ENCODE results near the gene CAPN12. TPM values are rescaled to one million over a fixed set of nuclear protein-coding genes. Genes with fewer than 3 reads are reported as not detected.

The CAPN12 gene
- total and polyA plus RNA-seq, 4 donors, result 1.0 to 4.5 (median 2.4) TPM

DNA sequence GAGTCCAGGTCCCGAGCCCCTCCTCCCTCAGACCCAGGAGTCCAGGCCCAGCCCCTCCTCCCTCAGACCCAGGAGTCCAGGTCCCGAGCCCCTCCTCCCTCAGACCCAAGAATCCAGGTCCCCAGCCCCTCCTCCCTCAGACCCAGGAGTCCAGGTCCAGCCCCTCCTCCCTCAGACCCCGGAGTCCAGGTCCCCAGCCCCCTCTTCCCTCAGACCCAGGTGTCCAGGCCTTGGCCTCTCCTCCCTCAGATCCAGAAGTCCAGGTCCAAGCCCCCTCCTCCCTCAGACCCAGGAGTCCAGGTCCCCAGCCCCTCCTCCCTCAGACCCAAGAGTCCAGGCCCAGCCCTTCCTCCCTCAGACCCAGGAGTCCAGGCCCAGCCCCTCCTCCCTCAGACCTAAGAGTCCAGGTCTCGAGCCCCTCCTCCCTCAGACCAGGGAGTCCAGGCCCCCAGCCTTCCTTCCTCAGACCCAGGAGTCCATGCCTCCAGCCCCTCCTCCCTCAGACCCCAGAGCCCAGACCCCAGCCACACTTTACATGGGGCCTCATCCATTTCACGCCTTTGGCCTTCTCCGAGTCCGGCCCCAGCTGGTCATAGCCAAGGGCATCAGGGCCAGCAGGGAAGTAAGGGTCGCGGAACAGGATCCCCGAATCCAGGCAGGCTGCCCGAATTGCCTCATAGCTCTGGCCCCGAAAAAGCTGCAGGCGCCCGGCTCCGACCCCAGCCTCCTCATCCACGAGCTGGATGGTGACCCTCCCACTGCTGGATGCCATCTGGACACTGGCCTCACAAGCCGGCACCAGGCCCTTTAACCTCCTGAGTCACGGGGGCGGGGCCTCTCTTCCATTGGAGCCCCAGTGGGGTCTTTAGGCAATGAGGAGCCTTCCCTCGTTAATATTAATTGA is 628 bp downstream of the CAPN12 start:
- intact Hi-C loops (cut with DNase I), result no loop called here
- H3K27me3 ChIP-seq (ENCODE audit: control insufficient read depth in 1 of 2, insufficient read depth in 2 of 2, low read length in 1 of 2), result no peaks in the 10 kb centered on the region
- no peak for ATAC-seq (ENCODE audit: low FRiP score)
- H3K36me3 ChIP-seq (ENCODE audit: control insufficient read depth in 1 of 2, insufficient read depth in 2 of 2, low read length in 1 of 2), result no peaks in the 10 kb centered on the region
- DNase-seq, result no peak
- no peaks in the 10 kb centered on the region for H3K4me1 ChIP-seq (ENCODE audit: control insufficient read depth in 1 of 2, insufficient read depth in 2 of 2, low read length in 2 of 2)
- 72 to 75% methylated on average over 18 to 20 of the region's 20 CpGs for WGBS, 2 donors
- H3K27ac ChIP-seq (ENCODE audit: low read depth in 1 of 2, low read length in 2 of 2), result no peak overlapping the region
- H3K9me3 ChIP-seq (ENCODE audit: control insufficient read depth, low read length), result no peaks in the 10 kb centered on the region
- no peak overlapping the region for H3K4me3 ChIP-seq (ENCODE audit: low read length in 2 of 2)

DNA sequence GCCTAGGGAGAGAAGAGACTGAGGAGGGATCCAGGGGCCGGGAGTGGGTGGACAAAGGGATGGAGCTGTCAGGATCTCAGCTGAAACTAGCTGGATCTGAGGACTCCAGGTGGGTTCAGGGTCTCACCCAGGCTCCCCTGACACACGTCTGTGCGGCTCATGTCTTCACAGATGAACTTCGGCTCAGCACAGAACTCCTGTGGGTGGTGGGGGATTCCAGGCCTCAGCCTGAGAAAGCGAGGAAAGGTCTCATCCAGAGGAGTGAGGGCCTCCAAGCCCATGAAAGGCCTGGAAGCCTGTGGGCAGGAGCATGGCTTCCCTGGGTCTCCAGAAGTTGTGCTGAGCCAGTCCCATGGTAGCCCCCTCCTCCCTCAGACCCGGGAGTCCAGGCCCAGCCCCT is 1.4 kb downstream of the CAPN12 start:
- Histone ChIP-seq H3K27ac (ENCODE audit: low read depth in 1 of 2, low read length in 2 of 2) (no peak overlapping the region), H3K4me1 (ENCODE audit: control insufficient read depth in 1 of 2, insufficient read depth in 2 of 2, low read length in 2 of 2) (no peaks in the 10 kb centered on the region), H3K4me3 (ENCODE audit: low read length in 2 of 2) (no peak overlapping the region), H3K36me3 (ENCODE audit: control insufficient read depth in 1 of 2, insufficient read depth in 2 of 2, low read length in 1 of 2) (no peaks in the 10 kb centered on the region), H3K9me3 (ENCODE audit: control insufficient read depth, low read length) (no peaks in the 10 kb centered on the region), H3K27me3 (ENCODE audit: control insufficient read depth in 1 of 2, insufficient read depth in 2 of 2, low read length in 1 of 2) (no peaks in the 10 kb centered on the region)
- ATAC-seq (ENCODE audit: low FRiP score), result no peak
- DNase-seq, result no peak
- intact Hi-C loops (cut with DNase I), result no loop called here
- WGBS, 2 donors, result 86 to 88% methylated on average over 6 of the region's 6 CpGs

GRCh38 chr19:38742296-38742695 is 2.0 kb downstream of the CAPN12 start:
- H3K36me3 ChIP-seq (ENCODE audit: control insufficient read depth in 1 of 2, insufficient read depth in 2 of 2, low read length in 1 of 2), result no peaks in the 10 kb centered on the region
- intact Hi-C loops (cut with DNase I), result no loop called here
- ATAC-seq (ENCODE audit: low FRiP score) (no peak), DNase-seq (no peak)
- no peaks in the 10 kb centered on the region for H3K4me1 ChIP-seq (ENCODE audit: control insufficient read depth in 1 of 2, insufficient read depth in 2 of 2, low read length in 2 of 2)
- WGBS, 2 donors, result 93 to 95% methylated on average over 9 of the region's 9 CpGs
- no peak overlapping the region for H3K4me3 ChIP-seq (ENCODE audit: low read length in 2 of 2)
- H3K27ac ChIP-seq (ENCODE audit: low read depth in 1 of 2, low read length in 2 of 2), result no peak overlapping the region
- H3K9me3 ChIP-seq (ENCODE audit: control insufficient read depth, low read length), result no peaks in the 10 kb centered on the region
- H3K27me3 ChIP-seq (ENCODE audit: control insufficient read depth in 1 of 2, insufficient read depth in 2 of 2, low read length in 1 of 2), result no peaks in the 10 kb centered on the region

DNA sequence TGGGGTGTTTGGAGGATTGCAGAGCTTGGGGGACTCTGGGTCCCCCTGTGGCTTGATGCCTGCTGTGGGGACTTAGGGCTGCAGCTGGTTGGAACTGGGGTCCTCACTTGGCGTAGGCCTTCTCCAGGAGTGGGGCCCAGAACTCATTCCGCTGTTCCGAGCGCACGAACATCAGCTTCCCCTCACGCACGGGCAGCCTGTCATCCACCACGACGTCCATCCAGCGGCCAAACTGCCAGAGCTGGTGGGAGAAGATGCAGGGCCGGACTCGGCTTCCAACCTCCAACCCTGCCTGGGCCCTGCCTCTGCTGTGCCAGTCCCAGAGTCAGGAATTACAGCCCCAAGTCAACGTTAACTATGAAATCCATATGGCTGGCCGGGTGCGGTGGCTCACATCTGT is 2.6 kb downstream of the CAPN12 start:
- no peaks in the 10 kb centered on the region for H3K9me3 ChIP-seq (ENCODE audit: control insufficient read depth, low read length)
- intact Hi-C loops (cut with DNase I), result no loop called here
- H3K4me3 ChIP-seq (ENCODE audit: low read length in 2 of 2), result no peak overlapping the region
- H3K36me3 ChIP-seq (ENCODE audit: control insufficient read depth in 1 of 2, insufficient read depth in 2 of 2, low read length in 1 of 2), result no peaks in the 10 kb centered on the region
- DNase-seq (no peak), ATAC-seq (ENCODE audit: low FRiP score) (no peak)
- H3K27ac ChIP-seq (ENCODE audit: low read depth in 1 of 2, low read length in 2 of 2), result no peak overlapping the region
- H3K4me1 ChIP-seq (ENCODE audit: control insufficient read depth in 1 of 2, insufficient read depth in 2 of 2, low read length in 2 of 2), result no peaks in the 10 kb centered on the region
- 95 to 97% methylated on average over 15 of the region's 15 CpGs for WGBS, 2 donors
- H3K27me3 ChIP-seq (ENCODE audit: control insufficient read depth in 1 of 2, insufficient read depth in 2 of 2, low read length in 1 of 2), result no peaks in the 10 kb centered on the region

DNA sequence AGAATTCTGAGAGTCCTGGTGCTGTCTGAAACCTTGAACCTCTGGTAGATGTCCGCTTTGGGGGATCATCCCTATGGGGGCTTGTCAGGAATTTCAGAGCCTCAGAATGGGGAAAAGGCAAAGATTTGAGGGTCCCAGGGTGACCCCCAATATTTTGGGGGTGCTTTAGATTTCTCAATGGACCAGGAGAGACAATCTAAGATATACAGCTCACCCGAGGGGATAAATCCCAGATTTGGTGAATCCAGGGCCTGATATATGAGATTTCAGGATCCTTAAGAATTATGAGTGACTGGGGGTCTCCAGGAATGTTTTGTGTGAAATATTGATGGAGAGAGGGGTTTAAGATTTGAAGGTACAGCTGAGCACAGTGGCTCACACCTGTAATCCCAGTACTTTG is 3.3 kb downstream of the CAPN12 start:
- Histone ChIP-seq H3K9me3 (ENCODE audit: control insufficient read depth, low read length) (no peaks in the 10 kb centered on the region), H3K4me3 (ENCODE audit: low read length in 2 of 2) (no peak overlapping the region), H3K4me1 (ENCODE audit: control insufficient read depth in 1 of 2, insufficient read depth in 2 of 2, low read length in 2 of 2) (no peaks in the 10 kb centered on the region), H3K27me3 (ENCODE audit: control insufficient read depth in 1 of 2, insufficient read depth in 2 of 2, low read length in 1 of 2) (no peaks in the 10 kb centered on the region), H3K27ac (ENCODE audit: low read depth in 1 of 2, low read length in 2 of 2) (no peak overlapping the region), H3K36me3 (ENCODE audit: control insufficient read depth in 1 of 2, insufficient read depth in 2 of 2, low read length in 1 of 2) (no peaks in the 10 kb centered on the region)
- ATAC-seq (ENCODE audit: low FRiP score) (no peak), DNase-seq (no peak)
- intact Hi-C loops (cut with DNase I), result no loop called here
- 95 to 97% methylated on average over 2 of the region's 2 CpGs for WGBS, 2 donors

DNA sequence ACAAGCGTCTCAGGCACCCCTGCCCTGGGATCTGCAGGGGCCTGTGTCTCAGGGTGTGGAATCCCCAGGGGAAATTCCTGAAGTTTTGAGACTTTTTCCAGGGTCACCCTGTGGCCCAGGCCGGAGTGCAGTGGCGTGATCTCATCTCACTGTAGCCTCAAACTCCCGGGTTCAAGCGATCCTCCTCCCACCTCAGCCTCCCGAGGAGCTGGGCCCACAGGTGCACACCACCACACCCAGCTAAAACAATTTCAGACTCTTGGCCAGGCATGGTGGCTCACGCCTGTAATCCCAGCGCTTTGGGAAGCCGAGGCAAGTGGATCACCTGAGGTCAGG is 4.0 kb downstream of the CAPN12 start:
- DNase-seq (peak in 1 of 2 donors; percentile 18), ATAC-seq (ENCODE audit: low FRiP score) (no peak)
- Histone ChIP-seq H3K27ac (ENCODE audit: low read depth in 1 of 2, low read length in 2 of 2) (no peak overlapping the region), H3K9me3 (ENCODE audit: control insufficient read depth, low read length) (no peaks in the 10 kb centered on the region), H3K27me3 (ENCODE audit: control insufficient read depth in 1 of 2, insufficient read depth in 2 of 2, low read length in 1 of 2) (no peaks in the 10 kb centered on the region), H3K4me1 (ENCODE audit: control insufficient read depth in 1 of 2, insufficient read depth in 2 of 2, low read length in 2 of 2) (no peaks in the 10 kb centered on the region), H3K36me3 (ENCODE audit: control insufficient read depth in 1 of 2, insufficient read depth in 2 of 2, low read length in 1 of 2) (no peaks in the 10 kb centered on the region), H3K4me3 (ENCODE audit: low read length in 2 of 2) (no peak overlapping the region)
- intact Hi-C loops (cut with DNase I), result no loop called here
- 93 to 96% methylated on average over 9 of the region's 9 CpGs for WGBS, 2 donors

DNA sequence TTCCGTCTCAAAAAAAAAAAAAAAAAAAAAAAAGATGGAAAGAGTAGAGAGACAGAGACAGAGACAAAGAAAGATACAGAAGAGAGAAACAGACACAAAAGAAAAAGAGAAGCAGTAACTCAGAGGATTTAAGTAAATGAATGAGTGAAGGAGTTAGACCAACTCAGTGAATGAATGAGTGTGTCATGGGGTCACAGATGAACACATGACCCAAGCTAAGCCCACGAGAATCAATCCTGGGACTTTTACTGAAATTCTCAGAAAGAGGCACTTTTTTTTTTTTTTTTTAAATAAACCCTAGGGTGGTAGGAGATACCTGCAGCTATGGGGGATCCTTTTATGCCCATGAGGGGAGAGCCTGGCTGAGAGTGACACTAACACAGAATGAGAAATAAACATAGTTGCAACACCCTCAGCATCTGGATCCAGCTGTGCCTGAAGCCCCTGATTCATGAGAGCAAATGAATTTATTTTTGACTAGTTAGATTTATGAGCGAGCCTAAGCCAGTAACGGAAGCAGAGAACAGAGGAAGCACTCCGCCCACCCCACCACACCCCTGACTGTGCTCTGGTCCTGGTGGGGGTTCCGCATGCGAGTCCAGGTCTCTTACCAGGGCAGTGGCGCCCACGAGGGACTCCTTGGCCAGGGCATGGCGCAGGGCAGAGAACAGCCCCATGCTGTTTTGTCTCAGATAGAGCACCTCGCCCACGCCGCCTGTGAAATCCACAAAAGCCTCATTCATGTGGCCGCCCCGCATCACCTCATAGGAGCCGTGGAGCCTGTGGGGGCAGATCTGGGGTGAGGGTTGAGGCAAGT is 4.6 kb downstream of the CAPN12 start:
- H3K27ac ChIP-seq (ENCODE audit: low read depth in 1 of 2, low read length in 2 of 2), result no peak overlapping the region
- peak in 1 of 2 donors; percentile 21 for DNase-seq

GRCh38 chr19:38737921-38738737 is 6.1 kb downstream of the CAPN12 start:
- Histone ChIP-seq H3K9me3 (ENCODE audit: control insufficient read depth, low read length) (no peaks in the 10 kb centered on the region), H3K4me3 (ENCODE audit: low read length in 2 of 2) (no peak overlapping the region), H3K27ac (ENCODE audit: low read depth in 1 of 2, low read length in 2 of 2) (no peak overlapping the region), H3K27me3 (ENCODE audit: control insufficient read depth in 1 of 2, insufficient read depth in 2 of 2, low read length in 1 of 2) (no peaks in the 10 kb centered on the region), H3K36me3 (ENCODE audit: control insufficient read depth in 1 of 2, insufficient read depth in 2 of 2, low read length in 1 of 2) (no peaks in the 10 kb centered on the region), H3K4me1 (ENCODE audit: control insufficient read depth in 1 of 2, insufficient read depth in 2 of 2, low read length in 2 of 2) (no peaks in the 10 kb centered on the region)
- ATAC-seq (ENCODE audit: low FRiP score) (no peak), DNase-seq (peak in 1 of 2 donors; percentile 47)
- intact Hi-C loops (cut with DNase I), result loop anchor here in 1 of 2 donors (10.0 kb wide), 1 partner anchor 343 kb away; no protein-coding TSS in a partner anchor
- 96 to 97% methylated on average over 21 of the region's 21 CpGs for WGBS, 2 donors

More for the DNA sequence above, 4.6 kb downstream of the CAPN12 start:
- ATAC-seq (ENCODE audit: low FRiP score), result no peak
- H3K4me1 ChIP-seq (ENCODE audit: control insufficient read depth in 1 of 2, insufficient read depth in 2 of 2, low read length in 2 of 2), result no peaks in the 10 kb centered on the region
- no peaks in the 10 kb centered on the region for H3K9me3 ChIP-seq (ENCODE audit: control insufficient read depth, low read length)
- 87 to 91% methylated on average over 16 of the region's 16 CpGs for WGBS, 2 donors
- H3K4me3 ChIP-seq (ENCODE audit: low read length in 2 of 2), result no peak overlapping the region
- intact Hi-C loops (cut with DNase I), result loop anchor here in 1 of 2 donors (10.0 kb wide), 1 partner anchor 345 kb away; no protein-coding TSS in a partner anchor
- no peaks in the 10 kb centered on the region for H3K36me3 ChIP-seq (ENCODE audit: control insufficient read depth in 1 of 2, insufficient read depth in 2 of 2, low read length in 1 of 2)
- H3K27me3 ChIP-seq (ENCODE audit: control insufficient read depth in 1 of 2, insufficient read depth in 2 of 2, low read length in 1 of 2), result no peaks in the 10 kb centered on the region

All from aorta (tissue), 5 donors.